Muscle of leg (tissue), 11 donors: ENCODE data around the gene KCNIP3. TPM values are rescaled to one million over a fixed set of nuclear protein-coding genes. Genes with fewer than 3 reads are reported as not detected.

Experiments used
- DNase-seq: peaks from one replicate; pipeline ENCODE4 v3.0.0; 2013
- H3K27ac ChIP-seq: one replicate; pipeline ENCODE4 v1.5.1; 2013; ENCODE audit warnings: mild to moderate bottlenecking, low read length, control low read depth
- H3K27me3 ChIP-seq: one replicate; pipeline ENCODE4 v1.6.1; 2013; ENCODE audit warnings: low read length; ENCODE audit not compliant: control insufficient read depth, insufficient read depth
- H3K36me3 ChIP-seq: one replicate; pipeline ENCODE4 v1.6.1; 2013; ENCODE audit warnings: low read length; ENCODE audit not compliant: control insufficient read depth, insufficient read depth
- H3K4me1 ChIP-seq: one replicate; pipeline ENCODE4 v1.6.1; 2013; ENCODE audit warnings: low read length; ENCODE audit not compliant: control insufficient read depth, insufficient read depth
- H3K4me3 ChIP-seq: one replicate; pipeline ENCODE4 v1.5.1; 2013; ENCODE audit warnings: low read length, control low read depth
- H3K9me3 ChIP-seq: replicated peaks from 2 replicates; pipeline ENCODE4 v1.6.1; 2013; ENCODE audit warnings: low read depth, low read length; ENCODE audit not compliant: control insufficient read depth
- WGBS: methylation state at CpG from one replicate; pipeline ENCODE4 v1.1.5; 2013; ENCODE audit warnings: missing lambda C conversion rate; ENCODE audit not compliant: insufficient coverage; 5-methylcytosine and 5-hydroxymethylcytosine counted together
- polyA plus RNA-seq, 8 donors: library from polyadenylated mRNA; unstranded; fragments of 120-200 nt; gene quantifications; one replicate each; pipeline versions ENCODE4 v1.2.1 to v1.2.3, GENCODE V29; 2013; ENCODE audit warnings: inconsistent platforms in 1 of 8, low replicate concordance in 1 of 8; ENCODE audit not compliant: insufficient read length in 8 of 8, insufficient read depth in 1 of 8
- total RNA-seq: library from RNA; stranded (reverse); fragments of 120-200 nt; gene quantifications from one replicate; pipeline ENCODE4 v1.2.4, GENCODE V29; 2013

KCNIP3 gene
- total and polyA plus RNA-seq, 9 donors = 5.5 to 8.9 (median 6.9) TPM

DNA sequence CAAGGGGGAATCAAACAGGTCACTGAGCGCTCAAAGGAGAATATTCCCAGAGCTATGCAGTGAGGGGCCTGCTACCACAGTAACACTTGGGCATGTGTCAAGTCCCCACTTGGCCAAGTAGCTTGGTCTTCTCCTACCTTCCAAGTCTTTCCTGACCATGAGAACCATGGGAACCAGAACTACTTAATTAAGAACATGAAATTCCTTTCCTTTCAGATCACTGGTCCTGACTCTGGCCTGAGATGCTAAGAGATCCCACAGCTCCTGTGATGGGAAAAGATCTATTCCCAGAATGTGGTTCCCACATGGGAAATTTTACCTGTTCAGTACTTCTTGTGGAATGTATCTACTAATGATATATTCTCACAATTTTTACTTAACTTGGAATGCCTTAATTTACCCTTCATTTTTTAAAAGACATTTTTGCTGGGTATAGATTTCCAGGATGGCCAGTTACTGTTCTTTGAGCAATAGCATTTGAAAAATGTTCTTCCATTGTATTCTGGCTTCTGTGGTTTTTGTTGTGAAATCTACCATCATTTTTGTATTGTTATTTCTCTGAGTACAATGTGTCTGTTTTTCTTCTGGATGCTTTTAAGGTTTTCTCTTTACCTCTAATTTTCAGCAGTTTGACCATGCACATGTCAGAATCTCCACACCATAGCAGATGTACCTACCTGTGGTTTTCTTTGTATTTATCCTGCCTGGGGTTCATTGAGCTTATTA lies 37.9 kb downstream of the KCNIP3 start:
- Histone ChIP-seq H3K4me3 (no peak overlapping the region), H3K27me3 (peaks cover 2% of the 10 kb centered on the region), H3K4me1 (peaks cover 19% of the 10 kb centered on the region), H3K27ac (no peak overlapping the region), H3K9me3 (no peaks in the 10 kb centered on the region), H3K36me3 (no peaks in the 10 kb centered on the region)
- no peak for DNase-seq
- WGBS = 80% methylated on average over 1 of the region's 1 CpG

GRCh38 chr2:95336406-95336805 lies 39.3 kb downstream of the KCNIP3 start:
- Histone ChIP-seq H3K27me3 (peaks cover 2% of the 10 kb centered on the region), H3K27ac (no peak overlapping the region), H3K36me3 (no peaks in the 10 kb centered on the region), H3K4me3 (no peak overlapping the region), H3K4me1 (peaks cover 17% of the 10 kb centered on the region), H3K9me3 (no peaks in the 10 kb centered on the region)
- WGBS = no CpG with 5 or more reads among the region's 2 CpGs
- no peak for DNase-seq

DNA sequence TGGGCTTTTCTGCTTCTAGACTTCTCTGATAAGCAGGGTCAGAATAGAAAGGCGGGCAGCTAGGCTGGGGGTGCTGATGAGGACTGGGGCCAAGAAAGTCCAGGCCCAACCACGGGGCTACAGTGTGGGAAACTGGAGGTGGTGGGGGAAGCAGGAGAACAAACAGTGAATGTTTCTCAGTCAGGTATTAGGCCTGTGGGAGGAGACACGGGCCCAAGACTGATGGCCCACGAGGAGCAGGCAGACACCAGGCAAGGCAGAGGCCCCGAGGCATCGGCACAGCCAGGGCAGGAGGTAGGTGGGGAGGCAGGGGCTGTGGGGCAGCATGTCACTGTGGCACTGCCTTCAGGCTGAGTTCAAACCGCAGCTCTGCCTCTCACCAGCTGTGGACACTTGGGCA lies 40.7 kb downstream of the KCNIP3 start:
- 80% methylated on average over 7 of the region's 7 CpGs for WGBS
- Histone ChIP-seq H3K36me3 (no peaks in the 10 kb centered on the region), H3K27ac (no peak overlapping the region), H3K9me3 (no peaks in the 10 kb centered on the region), H3K27me3 (peaks cover 5% of the 10 kb centered on the region), H3K4me1 (peaks cover 17% of the 10 kb centered on the region), H3K4me3 (no peak overlapping the region)
- DNase-seq = no peak

GRCh38 chr2:95342556-95343320 lies 45.6 kb downstream of the KCNIP3 start:
- Histone ChIP-seq H3K27me3 (peaks cover 37% of the 10 kb centered on the region), H3K36me3 (no peaks in the 10 kb centered on the region), H3K4me1 (peaks cover 20% of the 10 kb centered on the region), H3K9me3 (no peaks in the 10 kb centered on the region), H3K27ac (no peak overlapping the region), H3K4me3 (no peak overlapping the region)
- WGBS = 78% methylated on average over 10 of the region's 12 CpGs
- DNase-seq = no peak

GRCh38 chr2:95343429-95344214 lies 46.5 kb downstream of the KCNIP3 start:
- Histone ChIP-seq H3K4me1 (peaks cover 20% of the 10 kb centered on the region), H3K27me3 (peaks cover 39% of the 10 kb centered on the region), H3K36me3 (no peaks in the 10 kb centered on the region), H3K4me3 (no peak overlapping the region), H3K9me3 (no peaks in the 10 kb centered on the region), H3K27ac (no peak overlapping the region)
- no peak for DNase-seq
- WGBS = 77% methylated on average over 6 of the region's 7 CpGs

GRCh38 chr2:95344215-95344583 lies 47.1 kb downstream of the KCNIP3 start:
- H3K9me3 ChIP-seq = no peaks in the 10 kb centered on the region
- no peak for DNase-seq
- peaks cover 25% of the 10 kb centered on the region for H3K4me1 ChIP-seq
- peaks cover 39% of the 10 kb centered on the region for H3K27me3 ChIP-seq
- no peak overlapping the region for H3K27ac ChIP-seq
- H3K4me3 ChIP-seq = no peak overlapping the region
- H3K36me3 ChIP-seq = no peaks in the 10 kb centered on the region
- 84% methylated on average over 8 of the region's 12 CpGs for WGBS

DNA sequence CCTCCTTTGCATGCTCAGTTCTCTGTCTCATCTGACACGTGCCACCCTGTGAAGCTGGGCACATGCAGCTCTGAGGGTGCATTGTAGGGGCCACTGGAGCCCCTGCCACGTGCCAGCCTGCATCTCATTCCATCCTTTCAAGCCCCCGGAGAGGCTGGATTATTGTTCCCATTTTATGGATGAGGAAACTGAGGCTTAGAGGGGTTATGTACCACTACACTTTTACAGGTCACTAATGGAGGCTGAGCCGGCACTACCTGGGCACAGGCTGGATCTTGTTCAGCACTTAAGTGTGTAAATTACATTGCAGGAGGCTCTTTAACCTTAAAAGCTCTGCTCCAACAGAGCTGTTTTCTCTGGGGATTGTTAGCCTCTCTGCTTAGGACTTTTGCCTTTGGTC lies 47.5 kb downstream of the KCNIP3 start:
- DNase-seq = no peak
- H3K27me3 ChIP-seq = peaks cover 39% of the 10 kb centered on the region

GRCh38 chr2:95345081-95345562 lies 48.0 kb downstream of the KCNIP3 start:
- no peaks in the 10 kb centered on the region for H3K9me3 ChIP-seq
- H3K27me3 ChIP-seq = peaks cover 39% of the 10 kb centered on the region
- no peak for DNase-seq
- no peak overlapping the region for H3K27ac ChIP-seq
- WGBS = 8% methylated on average over 17 of the region's 24 CpGs
- peaks cover 25% of the 10 kb centered on the region for H3K4me1 ChIP-seq
- no peaks in the 10 kb centered on the region for H3K36me3 ChIP-seq
- H3K4me3 ChIP-seq = peak overlapping the region; percentile 48

More for the DNA sequence above, 47.5 kb downstream of the KCNIP3 start:
- Histone ChIP-seq H3K36me3 (no peaks in the 10 kb centered on the region), H3K4me3 (no peak overlapping the region), H3K27ac (no peak overlapping the region), H3K9me3 (no peaks in the 10 kb centered on the region), H3K4me1 (peaks cover 25% of the 10 kb centered on the region)
- 63% methylated on average over 1 of the region's 4 CpGs for WGBS

- Histone ChIP-seq H3K27ac (peak overlapping the region; percentile 23), H3K9me3 (no peaks in the 10 kb centered on the region), H3K27me3 (peaks cover 39% of the 10 kb centered on the region), H3K4me1 (peaks cover 24% of the 10 kb centered on the region), H3K4me3 (peak overlapping the region; percentile 48), H3K36me3 (no peaks in the 10 kb centered on the region)
- DNase-seq = peak; percentile 86
- under 1% methylated on average over 60 of the region's 65 CpGs for WGBS
These were observed 48.5 kb downstream of the KCNIP3 start for GRCh38 chr2:95345563-95346230.
